MCF 10A (cell line): Measurements from ENCODE around the gene KLHL25. TPM values are rescaled to one million over a fixed set of nuclear protein-coding genes. Genes with fewer than 3 reads are reported as not detected.
A peak's percentile ranks its signal among the peaks of the same experiment; 100 is the strongest.
"Not testable (repeated sequence)": the region's sequence is repeated elsewhere in the genome, so short reads cannot be mapped to it uniquely, and the experiment has no call there.

ENCODE experiments used
- BruUV-seq: library from RNA; stranded (reverse); fragments of 400-500 nt; replicated peaks from 2 replicates; lab custom pipeline; 2021; lab: Mats Ljungman, UMichigan
- CTCF ChIA-PET: fragments of 300-600 bp; sonication (Branson Sonifier 250); formaldehyde crosslinking; extraction: SDS; loops from one replicate; lab custom pipeline; 2021; ENCODE audit warnings: antibody characterized with exemption, inconsistent platforms; lab: Yijun Ruan, JAX
- POLR2A ChIA-PET: fragments of 300-600, 350-650 bp; sonication (Branson Sonifier 250); formaldehyde crosslinking; extraction: SDS; loops from one replicate; lab custom pipeline; 2020; ENCODE audit warnings: antibody characterized with exemption, inconsistent platforms; lab: Yijun Ruan, JAX
- DNase-seq: peaks from one replicate; pipeline ENCODE4 v3.0.0-alpha.2; 2018; ENCODE audit not compliant: unreplicated experiment
- H3K27ac Mint-ChIP-seq: one replicate; pipeline ENCODE4 v1.8.0; 2022; ENCODE audit warnings: mild to moderate bottlenecking, low read depth, mixed read lengths; ENCODE audit not compliant: unreplicated experiment
- H3K27me3 Mint-ChIP-seq: one replicate; pipeline ENCODE4 v1.8.0; 2022; ENCODE audit warnings: mixed read lengths; ENCODE audit not compliant: insufficient read depth, unreplicated experiment
- H3K36me3 Mint-ChIP-seq: one replicate; pipeline ENCODE4 v1.8.0; 2022; ENCODE audit warnings: mild to moderate bottlenecking, moderate library complexity, mixed read lengths; ENCODE audit not compliant: insufficient read depth, unreplicated experiment
- H3K4me1 Mint-ChIP-seq: one replicate; pipeline ENCODE4 v1.8.0; 2022; ENCODE audit warnings: mixed read lengths; ENCODE audit not compliant: insufficient read depth, unreplicated experiment
- H3K4me3 Mint-ChIP-seq: one replicate; pipeline ENCODE4 v1.8.0; 2022; ENCODE audit warnings: mild to moderate bottlenecking, moderate library complexity, mixed read lengths; ENCODE audit not compliant: unreplicated experiment
- H3K9me3 Mint-ChIP-seq: one replicate; pipeline ENCODE4 v1.8.0; 2022; ENCODE audit warnings: mixed read lengths; ENCODE audit not compliant: unreplicated experiment
- intact Hi-C: fragments of 100-400 bp; cut with micrococcal nuclease; formaldehyde crosslinking; loops from 2 replicates; pipeline ENCODE4 v1.14.1; 2022
- total RNA-seq: library from RNA; stranded (reverse); gene quantifications from 2 replicates; pipeline ENCODE4 v1.2.3, GENCODE V29; 2022
- TF ChIP-seq, protein P1 (sequence below): fragments of 200-600 bp; IDR thresholded peaks from one replicate; pipeline ENCODE4 v1.8.0; 2022; ENCODE audit warnings: antibody characterized with exemption, mild to moderate bottlenecking; ENCODE audit not compliant: unreplicated experiment

Gene KLHL25
- total RNA-seq, 1 experiment from 2014 or later = 3.1 TPM

DNA sequence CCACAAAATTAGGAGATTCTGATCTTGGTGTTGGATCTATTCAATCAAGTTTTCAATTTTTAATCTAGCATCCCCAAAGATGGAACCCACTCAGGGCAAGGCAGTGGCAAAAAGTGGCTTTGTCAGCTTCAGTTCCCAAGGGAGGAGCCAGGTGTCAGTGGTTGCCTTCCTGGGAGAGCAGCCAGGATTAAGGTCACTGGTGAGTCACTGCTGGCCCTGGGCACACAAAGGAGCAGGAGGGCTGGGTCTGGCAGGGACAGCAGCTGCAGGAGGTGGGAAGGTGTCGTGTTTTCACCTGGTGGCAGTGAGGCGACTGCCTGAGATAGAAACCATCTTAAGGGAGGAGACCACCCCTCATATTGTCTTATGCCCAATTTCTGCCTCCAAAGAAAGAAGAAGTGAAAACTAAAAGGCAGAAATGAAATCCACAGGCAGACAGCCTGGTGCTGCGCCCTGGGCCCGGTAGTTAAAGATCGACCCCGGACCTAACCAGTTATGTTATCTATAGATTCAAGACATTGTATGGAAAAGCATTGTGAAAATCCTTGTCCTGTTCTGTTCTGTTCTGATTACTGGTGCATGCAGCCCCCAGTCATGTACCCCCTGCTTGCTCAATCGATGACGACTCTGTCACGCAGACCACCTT lies 5.9 kb upstream of the KLHL25 start:
- Mint-ChIP-seq H3K27me3 (no peaks in the 10 kb centered on the region), H3K36me3 (no peaks in the 10 kb centered on the region), H3K4me1 (peaks cover 16% of the 10 kb centered on the region), H3K27ac (no peak overlapping the region), H3K9me3 (no peaks in the 10 kb centered on the region), H3K4me3 (no peak overlapping the region)
- CTCF ChIA-PET = interaction anchor here (0.6 to 2.7 kb wide), 16 partner anchors 8 to 808 kb away, joined by 3 to 29 read pairs (median 4); no protein-coding TSS in a partner anchor
- no TSS peak for BruUV-seq
- TF ChIP-seq, protein P1, sequence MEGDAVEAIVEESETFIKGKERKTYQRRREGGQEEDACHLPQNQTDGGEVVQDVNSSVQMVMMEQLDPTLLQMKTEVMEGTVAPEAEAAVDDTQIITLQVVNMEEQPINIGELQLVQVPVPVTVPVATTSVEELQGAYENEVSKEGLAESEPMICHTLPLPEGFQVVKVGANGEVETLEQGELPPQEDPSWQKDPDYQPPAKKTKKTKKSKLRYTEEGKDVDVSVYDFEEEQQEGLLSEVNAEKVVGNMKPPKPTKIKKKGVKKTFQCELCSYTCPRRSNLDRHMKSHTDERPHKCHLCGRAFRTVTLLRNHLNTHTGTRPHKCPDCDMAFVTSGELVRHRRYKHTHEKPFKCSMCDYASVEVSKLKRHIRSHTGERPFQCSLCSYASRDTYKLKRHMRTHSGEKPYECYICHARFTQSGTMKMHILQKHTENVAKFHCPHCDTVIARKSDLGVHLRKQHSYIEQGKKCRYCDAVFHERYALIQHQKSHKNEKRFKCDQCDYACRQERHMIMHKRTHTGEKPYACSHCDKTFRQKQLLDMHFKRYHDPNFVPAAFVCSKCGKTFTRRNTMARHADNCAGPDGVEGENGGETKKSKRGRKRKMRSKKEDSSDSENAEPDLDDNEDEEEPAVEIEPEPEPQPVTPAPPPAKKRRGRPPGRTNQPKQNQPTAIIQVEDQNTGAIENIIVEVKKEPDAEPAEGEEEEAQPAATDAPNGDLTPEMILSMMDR = peak; percentile 29
- intact Hi-C loops = loop anchor here (1.0 kb wide), 3 partner anchors 20 to 40 kb away; no protein-coding TSS in a partner anchor
- POLR2A ChIA-PET = interaction anchor here (0.7 to 1.2 kb wide), 3 partner anchors 10 to 43 kb away, joined by 3 read pairs; no protein-coding TSS in a partner anchor
- peak; percentile 86 for DNase-seq

DNA sequence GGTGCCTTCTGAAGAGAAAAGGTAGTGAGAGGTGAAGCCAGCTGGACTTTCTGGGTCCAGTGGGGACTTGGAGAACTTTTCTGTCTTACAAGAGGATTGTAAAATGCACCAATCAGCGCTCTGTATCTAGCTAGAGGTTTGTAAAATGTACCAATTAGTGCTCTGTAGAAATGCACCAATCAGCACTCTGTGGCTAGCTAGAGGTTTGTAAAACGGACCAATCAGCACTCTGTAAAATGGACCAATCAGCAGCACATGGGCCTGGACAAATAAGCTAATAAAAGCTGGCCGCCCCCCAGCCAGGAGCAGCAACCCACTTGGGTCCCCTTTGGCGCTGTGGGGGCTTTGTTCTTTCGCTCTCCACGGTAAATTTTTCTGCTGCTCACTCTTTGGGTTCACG lies 1.6 kb upstream of the KLHL25 start:
- intact Hi-C loops, BruUV-seq, H3K36me3 Mint-ChIP-seq, H3K9me3 Mint-ChIP-seq, H3K27ac Mint-ChIP-seq, H3K4me3 Mint-ChIP-seq, H3K27me3 Mint-ChIP-seq, DNase-seq: not testable (repeated sequence)
- CTCF ChIA-PET = interaction anchor here (0.6 to 4.0 kb wide), 8 partner anchors 9 to 1313 kb away, joined by 3 to 25 read pairs (median 4); no protein-coding TSS in a partner anchor
- peaks cover 31% of the 10 kb centered on the region for H3K4me1 Mint-ChIP-seq
- POLR2A ChIA-PET = interaction anchor here (0.8 kb wide), 1 partner anchor 10 kb away, joined by 3 read pairs; no protein-coding TSS in a partner anchor

DNA sequence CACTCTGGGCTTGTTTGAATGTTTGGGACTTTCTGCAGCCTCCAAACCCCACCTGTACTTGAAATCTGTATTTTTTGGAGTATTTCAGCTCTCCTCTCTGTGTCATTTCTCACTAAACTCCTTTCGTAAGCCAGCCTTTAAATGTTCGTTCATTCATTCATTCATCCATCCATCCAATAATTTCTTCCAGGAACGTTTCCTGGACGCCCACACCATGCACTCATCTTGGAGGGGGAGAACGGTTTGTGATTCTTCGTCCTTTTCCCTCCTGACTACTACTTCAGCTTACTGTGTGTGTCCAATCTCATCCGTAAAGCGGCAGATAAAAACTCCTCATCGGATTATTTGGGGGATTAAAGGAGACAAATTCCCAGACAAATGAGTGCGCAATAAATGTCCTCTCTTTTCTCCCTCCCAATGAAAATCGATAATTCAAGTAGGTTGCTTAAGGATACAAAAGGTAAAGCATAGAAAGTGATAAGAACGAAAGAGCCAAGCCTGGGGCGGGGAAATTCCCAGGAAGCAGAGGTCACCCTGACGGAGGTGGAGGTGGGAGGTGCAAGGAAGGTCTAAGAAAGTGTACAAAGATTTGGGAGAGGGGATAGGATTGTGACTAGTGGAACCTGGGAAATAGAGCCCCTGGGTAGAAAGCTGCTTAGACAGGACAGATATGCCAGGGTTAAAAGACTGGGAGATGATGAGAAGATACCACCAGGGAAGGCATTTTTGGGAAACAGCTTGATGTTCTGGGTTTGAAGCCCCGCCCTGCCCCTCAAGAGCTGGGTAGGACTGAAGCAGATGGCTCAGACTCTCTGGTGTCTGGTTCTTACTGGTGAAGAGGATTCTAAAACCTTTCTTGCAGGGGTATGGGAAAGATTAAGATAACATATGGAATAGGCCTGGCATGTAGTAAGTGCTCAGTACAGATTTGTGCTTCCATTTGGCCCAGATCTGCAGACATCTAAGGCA lies 896 bp upstream of the KLHL25 start:
- H3K4me3 Mint-ChIP-seq = peak overlapping the region; percentile 80
- TF ChIP-seq, protein P1 = no peak
- no peak for DNase-seq
- intact Hi-C loops = no loop called here
- no peaks in the 10 kb centered on the region for H3K36me3 Mint-ChIP-seq
- peaks cover 29% of the 10 kb centered on the region for H3K4me1 Mint-ChIP-seq
- ChIA-PET CTCF (interaction anchor here (0.6 to 4.0 kb wide), 5 partner anchors 8 to 62 kb away, joined by 3 to 25 read pairs (median 3); no protein-coding TSS in a partner anchor), POLR2A (interaction anchor here (2.2 kb wide), 1 partner anchor 10 kb away, joined by 13 read pairs; no protein-coding TSS in a partner anchor)
- no peak overlapping the region for H3K27ac Mint-ChIP-seq
- H3K27me3 Mint-ChIP-seq = no peaks in the 10 kb centered on the region
- no peaks in the 10 kb centered on the region for H3K9me3 Mint-ChIP-seq
- no TSS peak for BruUV-seq
